ENCODE results near the gene WDPCP. TPM values are rescaled to one million over a fixed set of nuclear protein-coding genes. Genes with fewer than 3 reads are reported as not detected.
"Not testable (repeated sequence)": the region's sequence is repeated elsewhere in the genome, so short reads cannot be mapped to it uniquely, and the experiment has no call there.

Gene WDPCP
- total RNA-seq, 2 donors from 2014 or later: 8.7 to 15.7 TPM

DNA sequence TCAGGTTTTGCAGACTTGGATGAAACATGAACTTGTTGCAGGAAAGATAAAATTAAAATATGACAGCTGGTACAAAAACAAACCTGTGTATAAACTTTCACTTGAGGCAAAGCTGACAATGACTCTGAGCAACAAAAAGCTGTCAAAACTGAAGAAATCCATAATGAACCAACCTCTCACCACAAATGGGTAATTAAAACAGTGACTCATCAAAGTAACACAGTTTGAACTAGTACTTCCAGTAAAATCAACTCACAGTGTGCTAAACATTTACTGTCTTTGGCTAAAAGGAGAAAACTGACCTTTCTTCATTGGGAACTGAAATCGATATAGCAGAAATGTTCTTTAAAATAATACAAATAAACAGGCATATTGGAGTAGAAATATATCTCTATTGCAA lies 209.7 kb downstream of the WDPCP start:
- Mint-ChIP-seq H3K36me3 (peaks cover 5% of the 10 kb centered on the region), H3K27me3 (no peaks in the 10 kb centered on the region), H3K9me3 (no peaks in the 10 kb centered on the region), H3K27ac (peak overlapping the region in 1 of 2 donors; percentile 70), H3K4me3 (peak overlapping the region; percentile 50), H3K4me1 (ENCODE audit: low read depth in 2 of 2) (peaks cover 5% of the 10 kb centered on the region in 2 donors)
- DNase-seq (ENCODE audit: low spot score): no peak
- ATAC-seq: no peak

DNA sequence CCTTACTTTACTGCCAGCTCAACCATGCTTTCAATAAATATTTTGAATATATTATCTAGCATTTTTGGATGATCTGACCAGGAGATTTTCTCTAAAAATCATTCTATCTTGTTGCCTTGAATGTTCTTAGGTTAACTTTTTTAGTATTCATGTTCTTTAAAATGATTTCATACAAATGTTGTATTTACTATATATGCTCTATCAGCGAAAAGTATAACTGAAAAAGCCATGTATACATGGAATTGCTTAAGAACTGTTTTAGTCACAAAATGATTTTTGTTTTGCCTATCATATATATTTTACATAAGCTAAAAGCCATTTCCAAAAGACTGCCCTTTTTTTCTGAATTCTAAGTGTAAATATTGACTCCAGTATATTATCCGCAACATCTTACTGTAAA lies 213.9 kb downstream of the WDPCP start:
- H3K4me1 Mint-ChIP-seq (ENCODE audit: low read depth in 2 of 2): peaks cover 5% of the 10 kb centered on the region in 2 donors
- H3K27ac Mint-ChIP-seq: no peak overlapping the region

DNA sequence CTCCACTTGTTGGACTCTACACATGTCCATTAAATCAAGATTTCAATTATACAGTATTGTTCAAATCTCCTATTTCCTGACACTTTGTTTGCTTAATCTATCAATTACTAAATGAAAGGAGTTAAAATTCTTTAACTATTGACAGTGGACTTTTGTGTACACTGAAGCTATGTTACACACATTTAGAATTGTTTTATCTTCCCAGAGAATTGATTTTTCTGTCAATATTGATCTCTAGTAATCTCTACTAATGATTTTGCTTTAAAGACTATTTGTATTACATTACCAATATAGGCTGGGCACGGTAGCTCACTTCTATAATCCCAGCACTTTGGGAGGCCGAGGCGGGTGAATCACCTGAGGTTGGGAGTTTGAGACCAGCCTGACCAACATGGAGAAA lies 215.7 kb downstream of the WDPCP start:
- Mint-ChIP-seq H3K27me3 (no peaks in the 10 kb centered on the region), H3K4me3 (no peak overlapping the region), H3K9me3 (peaks cover 5% of the 10 kb centered on the region), H3K27ac (no peak overlapping the region), H3K36me3 (peaks cover 13% of the 10 kb centered on the region), H3K4me1 (ENCODE audit: low read depth in 2 of 2) (no peaks in the 10 kb centered on the region)
- DNase-seq (ENCODE audit: low spot score): no peak
- ATAC-seq: no peak

More for the DNA sequence above, 213.9 kb downstream of the WDPCP start:
- no peak for ATAC-seq
- H3K9me3 Mint-ChIP-seq: peaks cover 5% of the 10 kb centered on the region
- DNase-seq (ENCODE audit: low spot score): no peak
- H3K36me3 Mint-ChIP-seq: peaks cover 13% of the 10 kb centered on the region
- H3K4me3 Mint-ChIP-seq: no peak overlapping the region
- no peaks in the 10 kb centered on the region for H3K27me3 Mint-ChIP-seq

- H3K27ac Mint-ChIP-seq: no peak overlapping the region
- H3K4me1 Mint-ChIP-seq (ENCODE audit: low read depth in 2 of 2): no peaks in the 10 kb centered on the region
- no peak overlapping the region for H3K4me3 Mint-ChIP-seq
- ATAC-seq (no peak), DNase-seq (ENCODE audit: low spot score) (no peak)
- no peaks in the 10 kb centered on the region for H3K27me3 Mint-ChIP-seq
- H3K9me3 Mint-ChIP-seq: peaks cover 5% of the 10 kb centered on the region
- peaks cover 13% of the 10 kb centered on the region for H3K36me3 Mint-ChIP-seq
These were observed 219.1 kb downstream of the WDPCP start for GRCh38 chr2:63369146-63369545.

DNA sequence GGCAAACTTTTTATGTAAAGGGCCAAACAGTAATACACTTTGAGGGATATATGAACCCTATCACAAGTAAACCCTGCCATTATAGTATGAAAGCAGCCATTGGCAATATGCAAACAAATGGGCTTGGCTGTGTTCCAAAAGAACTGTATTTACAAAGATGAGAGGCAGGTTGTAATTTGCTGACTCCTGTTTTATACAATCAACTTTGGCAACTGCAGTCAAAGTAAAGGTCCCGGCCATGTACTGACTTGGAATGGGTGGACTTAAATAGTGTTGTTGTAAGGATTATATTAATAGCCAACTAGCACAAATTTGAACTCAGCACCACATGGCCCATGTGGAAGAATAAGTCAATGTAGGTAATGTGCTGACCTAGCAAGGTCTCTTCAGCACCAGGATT lies 223.4 kb downstream of the WDPCP start:
- Mint-ChIP-seq H3K9me3 (no peaks in the 10 kb centered on the region), H3K4me1 (ENCODE audit: low read depth in 2 of 2) (peaks cover 3 to 7% of the 10 kb centered on the region in 2 donors), H3K4me3 (no peak overlapping the region), H3K27me3 (no peaks in the 10 kb centered on the region), H3K36me3 (no peaks in the 10 kb centered on the region), H3K27ac (no peak overlapping the region)
- no peak for ATAC-seq
- DNase-seq (ENCODE audit: low spot score): no peak

- DNase-seq (ENCODE audit: low spot score); H3K27ac Mint-ChIP-seq; H3K27me3 Mint-ChIP-seq; ATAC-seq; H3K4me3 Mint-ChIP-seq; H3K4me1 Mint-ChIP-seq (ENCODE audit: low read depth in 2 of 2): not testable (repeated sequence)
- H3K9me3 Mint-ChIP-seq: peaks cover 11% of the 10 kb centered on the region
- peaks cover 37% of the 10 kb centered on the region for H3K36me3 Mint-ChIP-seq
These were observed 230.6 kb downstream of the WDPCP start for GRCh38 chr2:63357722-63358121.

- H3K4me1 Mint-ChIP-seq (ENCODE audit: low read depth in 2 of 2): no peaks in the 10 kb centered on the region
- ATAC-seq (no peak), DNase-seq (ENCODE audit: low spot score) (no peak)
- no peak overlapping the region for H3K27ac Mint-ChIP-seq
- no peaks in the 10 kb centered on the region for H3K27me3 Mint-ChIP-seq
- peaks cover 6% of the 10 kb centered on the region for H3K9me3 Mint-ChIP-seq
- H3K4me3 Mint-ChIP-seq: no peak overlapping the region
- H3K36me3 Mint-ChIP-seq: peaks cover 35% of the 10 kb centered on the region
These were observed 240.9 kb downstream of the WDPCP start for GRCh38 chr2:63347361-63347760.

DNA sequence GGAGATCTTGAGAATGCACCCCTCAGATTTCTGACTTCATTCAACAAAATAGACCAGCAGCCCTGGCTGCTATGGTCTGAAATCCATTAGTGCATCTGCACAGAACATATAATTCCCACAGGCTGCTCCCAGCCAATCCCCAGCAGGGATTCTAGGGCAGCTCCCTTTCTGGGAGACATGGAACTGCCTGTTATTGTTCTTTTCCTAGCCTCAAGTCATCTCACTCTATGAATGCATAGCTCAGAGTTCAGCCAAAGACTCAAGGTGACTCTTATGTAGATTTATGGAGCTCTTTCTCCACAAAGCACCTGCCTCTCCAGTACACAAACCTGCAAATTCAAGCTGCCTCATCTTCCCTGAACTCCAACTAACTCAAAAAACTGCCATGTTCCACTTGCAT lies 241.9 kb downstream of the WDPCP start:
- Mint-ChIP-seq H3K9me3 (peaks cover 6% of the 10 kb centered on the region), H3K4me1 (ENCODE audit: low read depth in 2 of 2) (no peaks in the 10 kb centered on the region), H3K27me3 (no peaks in the 10 kb centered on the region), H3K36me3 (peaks cover 27% of the 10 kb centered on the region), H3K4me3 (no peak overlapping the region), H3K27ac (no peak overlapping the region)
- ATAC-seq: no peak
- DNase-seq (ENCODE audit: low spot score): no peak

GRCh38 chr2:63345285-63345633 lies 243.0 kb downstream of the WDPCP start:
- DNase-seq (ENCODE audit: low spot score) (no peak), ATAC-seq (no peak)
- no peaks in the 10 kb centered on the region for H3K27me3 Mint-ChIP-seq
- H3K36me3 Mint-ChIP-seq: peaks cover 24% of the 10 kb centered on the region
- no peak overlapping the region for H3K27ac Mint-ChIP-seq
- H3K4me1 Mint-ChIP-seq (ENCODE audit: low read depth in 2 of 2): no peaks in the 10 kb centered on the region
- H3K4me3 Mint-ChIP-seq: no peak overlapping the region
- peaks cover 6% of the 10 kb centered on the region for H3K9me3 Mint-ChIP-seq

DNA sequence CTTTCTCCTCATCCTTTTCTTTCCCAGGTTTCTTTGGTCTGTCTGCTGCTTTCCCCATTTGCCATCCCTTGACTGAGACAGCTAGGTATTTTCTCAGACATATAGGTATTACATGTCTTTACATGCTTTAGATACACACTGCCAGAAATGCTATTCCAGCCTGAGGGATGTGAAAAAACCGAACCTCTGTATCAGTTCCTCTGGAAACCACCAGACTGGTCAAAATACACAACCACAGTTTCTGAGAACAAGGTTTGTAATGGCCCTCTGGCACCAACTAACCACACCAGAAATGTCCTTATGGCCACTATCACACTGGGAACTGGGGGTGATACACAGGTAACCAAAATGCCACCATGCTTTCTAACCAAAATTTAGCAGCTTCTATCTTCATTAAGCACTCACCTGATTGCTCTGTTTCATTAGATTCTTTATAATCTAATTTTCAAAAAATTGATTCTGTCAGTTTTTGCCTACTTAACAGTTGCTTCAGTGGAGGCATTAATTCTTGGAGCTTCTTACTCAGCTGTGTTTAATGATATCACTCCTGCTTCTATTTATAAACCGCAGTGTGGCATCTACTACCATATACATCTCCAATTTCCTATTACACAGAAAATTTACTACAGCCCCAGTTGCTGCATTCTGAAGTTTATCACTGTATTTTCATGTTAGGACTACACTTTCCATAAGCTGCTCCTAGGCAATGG lies 243.5 kb downstream of the WDPCP start:
- Mint-ChIP-seq H3K4me3 (no peak overlapping the region), H3K27me3 (no peaks in the 10 kb centered on the region), H3K9me3 (peaks cover 6% of the 10 kb centered on the region), H3K4me1 (ENCODE audit: low read depth in 2 of 2) (no peaks in the 10 kb centered on the region), H3K36me3 (peaks cover 24% of the 10 kb centered on the region), H3K27ac (no peak overlapping the region)
- ATAC-seq (no peak), DNase-seq (ENCODE audit: low spot score) (no peak)

- peaks cover 6% of the 10 kb centered on the region for H3K9me3 Mint-ChIP-seq
- DNase-seq (ENCODE audit: low spot score) (no peak), ATAC-seq (no peak)
- no peak overlapping the region for H3K27ac Mint-ChIP-seq
- no peak overlapping the region for H3K4me3 Mint-ChIP-seq
- H3K27me3 Mint-ChIP-seq: no peaks in the 10 kb centered on the region
- H3K36me3 Mint-ChIP-seq: peaks cover 28% of the 10 kb centered on the region
- no peaks in the 10 kb centered on the region for H3K4me1 Mint-ChIP-seq (ENCODE audit: low read depth in 2 of 2)
These were observed 244.7 kb downstream of the WDPCP start for GRCh38 chr2:63343397-63344109.

GRCh38 chr2:63340443-63340842 lies 247.8 kb downstream of the WDPCP start:
- ATAC-seq (no peak), DNase-seq (ENCODE audit: low spot score) (no peak)
- Mint-ChIP-seq H3K4me3 (no peak overlapping the region), H3K9me3 (peaks cover 6% of the 10 kb centered on the region), H3K4me1 (ENCODE audit: low read depth in 2 of 2) (no peaks in the 10 kb centered on the region), H3K27me3 (no peaks in the 10 kb centered on the region), H3K36me3 (peaks cover 28% of the 10 kb centered on the region), H3K27ac (no peak overlapping the region)

- H3K36me3 Mint-ChIP-seq: peaks cover 4% of the 10 kb centered on the region
- H3K27ac Mint-ChIP-seq: no peak overlapping the region
- H3K4me3 Mint-ChIP-seq: no peak overlapping the region
- DNase-seq (ENCODE audit: low spot score): no peak
- ATAC-seq: no peak
- H3K4me1 Mint-ChIP-seq (ENCODE audit: low read depth in 2 of 2): peaks cover 0 to 3% of the 10 kb centered on the region in 2 donors
- H3K9me3 Mint-ChIP-seq: no peaks in the 10 kb centered on the region
- H3K27me3 Mint-ChIP-seq: no peaks in the 10 kb centered on the region
These were observed 253.4 kb downstream of the WDPCP start for GRCh38 chr2:63334910-63335309.

- H3K4me3 Mint-ChIP-seq: no peak overlapping the region
- no peaks in the 10 kb centered on the region for H3K4me1 Mint-ChIP-seq (ENCODE audit: low read depth in 2 of 2)
- ATAC-seq: no peak
These were observed 261.8 kb downstream of the WDPCP start for GRCh38 chr2:63326473-63326872.

More at GRCh38 chr2:63326473-63326872, 261.8 kb downstream of the WDPCP start:
- Mint-ChIP-seq H3K9me3 (no peaks in the 10 kb centered on the region), H3K36me3 (peaks cover 6% of the 10 kb centered on the region), H3K27ac (no peak overlapping the region), H3K27me3 (no peaks in the 10 kb centered on the region)
- DNase-seq (ENCODE audit: low spot score): no peak
